ENCODE data around the gene LMTK3. TPM values are rescaled to one million over a fixed set of nuclear protein-coding genes. Genes with fewer than 3 reads are reported as not detected.

The LMTK3 gene
- polyA plus RNA-seq, 1 donor from 2014 or later, result 8.1 TPM

DNA sequence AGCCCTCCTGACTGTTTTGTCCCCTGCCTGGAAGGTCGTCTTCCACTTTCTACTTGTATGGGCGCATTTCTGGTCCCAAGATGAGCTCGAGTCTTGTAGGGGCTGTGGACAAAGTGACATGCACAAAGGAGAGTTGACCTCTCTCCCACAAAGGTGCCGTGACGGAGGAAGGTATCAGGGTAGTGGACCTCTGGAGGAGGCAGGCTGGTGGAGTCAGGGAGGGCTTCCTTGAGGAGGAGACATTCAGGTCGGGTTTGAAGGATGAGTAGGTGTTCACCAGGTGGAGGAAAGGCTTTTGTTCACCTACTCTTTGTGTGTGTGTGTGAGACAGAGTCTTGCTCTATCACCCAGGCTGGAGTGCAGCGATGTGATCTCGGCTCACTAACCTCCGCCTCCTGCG, 40.8 kb downstream of the LMTK3 start:
- H2AFZ ChIP-seq (ENCODE audit: low read depth, low read length), result no peak overlapping the region
- H3K4me3 ChIP-seq (ENCODE audit: low read length), result peak overlapping the region; percentile 96
- H3K79me2 ChIP-seq (replicated peaks; ENCODE audit: insufficient read depth, low read length), result peaks cover 25% of the 10 kb centered on the region
- TF ChIP-seq, protein P1, sequence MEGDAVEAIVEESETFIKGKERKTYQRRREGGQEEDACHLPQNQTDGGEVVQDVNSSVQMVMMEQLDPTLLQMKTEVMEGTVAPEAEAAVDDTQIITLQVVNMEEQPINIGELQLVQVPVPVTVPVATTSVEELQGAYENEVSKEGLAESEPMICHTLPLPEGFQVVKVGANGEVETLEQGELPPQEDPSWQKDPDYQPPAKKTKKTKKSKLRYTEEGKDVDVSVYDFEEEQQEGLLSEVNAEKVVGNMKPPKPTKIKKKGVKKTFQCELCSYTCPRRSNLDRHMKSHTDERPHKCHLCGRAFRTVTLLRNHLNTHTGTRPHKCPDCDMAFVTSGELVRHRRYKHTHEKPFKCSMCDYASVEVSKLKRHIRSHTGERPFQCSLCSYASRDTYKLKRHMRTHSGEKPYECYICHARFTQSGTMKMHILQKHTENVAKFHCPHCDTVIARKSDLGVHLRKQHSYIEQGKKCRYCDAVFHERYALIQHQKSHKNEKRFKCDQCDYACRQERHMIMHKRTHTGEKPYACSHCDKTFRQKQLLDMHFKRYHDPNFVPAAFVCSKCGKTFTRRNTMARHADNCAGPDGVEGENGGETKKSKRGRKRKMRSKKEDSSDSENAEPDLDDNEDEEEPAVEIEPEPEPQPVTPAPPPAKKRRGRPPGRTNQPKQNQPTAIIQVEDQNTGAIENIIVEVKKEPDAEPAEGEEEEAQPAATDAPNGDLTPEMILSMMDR (IDR thresholded peaks at IDR 0.05; ENCODE audit: poor library complexity, severe bottlenecking), result no peak
- no peak for TF ChIP-seq SMC3 (conservative IDR thresholded peaks at IDR 0.05; ENCODE audit: poor library complexity)
- H3K27me3 ChIP-seq (ENCODE audit: insufficient read depth, low read depth, low read length), result no peaks in the 10 kb centered on the region
- H4K20me1 ChIP-seq (ENCODE audit: insufficient read depth), result peaks cover 6% of the 10 kb centered on the region
- H3K4me2 ChIP-seq (ENCODE audit: low read length), result peak overlapping the region; percentile 44
- no peaks in the 10 kb centered on the region for H3K36me3 ChIP-seq (ENCODE audit: insufficient read depth, low read length)
- H3K9ac ChIP-seq (ENCODE audit: low read length), result no peak overlapping the region
- H3F3A ChIP-seq (ENCODE audit: insufficient read depth, low read length, poor library complexity, severe bottlenecking), result no peaks in the 10 kb centered on the region
- H3K27ac ChIP-seq (ENCODE audit: low read length), result no peak overlapping the region
- no peaks in the 10 kb centered on the region for H3K9me3 ChIP-seq (ENCODE audit: low read length)
- no peaks in the 10 kb centered on the region for H3K9me2 ChIP-seq (ENCODE audit: insufficient read depth, low read length)

DNA sequence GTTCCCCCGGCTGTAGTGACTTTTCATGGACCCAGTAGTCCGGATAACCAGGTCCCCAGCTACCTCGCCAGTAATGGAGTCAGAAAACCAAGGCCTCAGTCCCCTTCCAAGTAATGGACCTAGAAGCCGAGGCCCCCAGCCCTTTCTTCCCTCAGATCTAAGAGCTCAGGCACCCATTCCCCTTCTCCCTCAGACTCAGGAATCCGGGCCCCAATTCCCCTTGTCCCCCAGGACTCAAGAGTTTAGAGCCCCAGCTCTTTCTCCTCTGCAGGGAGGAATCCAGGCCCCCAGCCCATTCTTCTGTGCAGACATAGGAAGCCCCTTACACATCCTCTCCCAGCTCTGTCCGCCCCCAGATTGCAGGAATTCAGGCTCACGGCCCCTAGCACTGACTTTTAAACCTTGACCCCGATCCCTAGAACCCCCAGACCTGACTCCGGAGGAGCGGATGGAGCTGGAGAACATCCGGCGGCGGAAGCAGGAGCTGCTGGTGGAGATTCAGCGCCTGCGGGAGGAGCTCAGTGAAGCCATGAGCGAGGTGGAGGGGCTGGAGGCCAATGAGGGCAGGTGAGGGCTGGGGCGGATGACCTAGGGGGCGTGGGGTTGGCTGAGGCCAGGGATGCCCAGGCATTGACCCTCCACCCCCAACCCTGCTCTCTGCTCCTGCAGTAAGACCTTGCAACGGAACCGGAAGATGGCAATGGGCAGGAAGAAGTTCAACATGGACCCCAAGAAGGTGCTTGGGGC, 41.5 kb downstream of the LMTK3 start:
- H3K9me3 ChIP-seq (ENCODE audit: low read length), result no peaks in the 10 kb centered on the region
- no peaks in the 10 kb centered on the region for H3F3A ChIP-seq (ENCODE audit: insufficient read depth, low read length, poor library complexity, severe bottlenecking)
- peak overlapping the region; percentile 99 for H3K9ac ChIP-seq (ENCODE audit: low read length)
- peaks cover 25% of the 10 kb centered on the region for H3K79me2 ChIP-seq (replicated peaks; ENCODE audit: insufficient read depth, low read length)
- H3K36me3 ChIP-seq (ENCODE audit: insufficient read depth, low read length), result no peaks in the 10 kb centered on the region
- peak overlapping the region; percentile 44 for H3K4me2 ChIP-seq (ENCODE audit: low read length)
- peak overlapping the region; percentile 97 for H3K27ac ChIP-seq (ENCODE audit: low read length)
- H3K27me3 ChIP-seq (ENCODE audit: insufficient read depth, low read depth, low read length), result no peaks in the 10 kb centered on the region
- peaks cover 6% of the 10 kb centered on the region for H4K20me1 ChIP-seq (ENCODE audit: insufficient read depth)
- H3K9me2 ChIP-seq (ENCODE audit: insufficient read depth, low read length), result no peaks in the 10 kb centered on the region
- TF ChIP-seq, protein P2, sequence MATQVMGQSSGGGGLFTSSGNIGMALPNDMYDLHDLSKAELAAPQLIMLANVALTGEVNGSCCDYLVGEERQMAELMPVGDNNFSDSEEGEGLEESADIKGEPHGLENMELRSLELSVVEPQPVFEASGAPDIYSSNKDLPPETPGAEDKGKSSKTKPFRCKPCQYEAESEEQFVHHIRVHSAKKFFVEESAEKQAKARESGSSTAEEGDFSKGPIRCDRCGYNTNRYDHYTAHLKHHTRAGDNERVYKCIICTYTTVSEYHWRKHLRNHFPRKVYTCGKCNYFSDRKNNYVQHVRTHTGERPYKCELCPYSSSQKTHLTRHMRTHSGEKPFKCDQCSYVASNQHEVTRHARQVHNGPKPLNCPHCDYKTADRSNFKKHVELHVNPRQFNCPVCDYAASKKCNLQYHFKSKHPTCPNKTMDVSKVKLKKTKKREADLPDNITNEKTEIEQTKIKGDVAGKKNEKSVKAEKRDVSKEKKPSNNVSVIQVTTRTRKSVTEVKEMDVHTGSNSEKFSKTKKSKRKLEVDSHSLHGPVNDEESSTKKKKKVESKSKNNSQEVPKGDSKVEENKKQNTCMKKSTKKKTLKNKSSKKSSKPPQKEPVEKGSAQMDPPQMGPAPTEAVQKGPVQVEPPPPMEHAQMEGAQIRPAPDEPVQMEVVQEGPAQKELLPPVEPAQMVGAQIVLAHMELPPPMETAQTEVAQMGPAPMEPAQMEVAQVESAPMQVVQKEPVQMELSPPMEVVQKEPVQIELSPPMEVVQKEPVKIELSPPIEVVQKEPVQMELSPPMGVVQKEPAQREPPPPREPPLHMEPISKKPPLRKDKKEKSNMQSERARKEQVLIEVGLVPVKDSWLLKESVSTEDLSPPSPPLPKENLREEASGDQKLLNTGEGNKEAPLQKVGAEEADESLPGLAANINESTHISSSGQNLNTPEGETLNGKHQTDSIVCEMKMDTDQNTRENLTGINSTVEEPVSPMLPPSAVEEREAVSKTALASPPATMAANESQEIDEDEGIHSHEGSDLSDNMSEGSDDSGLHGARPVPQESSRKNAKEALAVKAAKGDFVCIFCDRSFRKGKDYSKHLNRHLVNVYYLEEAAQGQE (IDR thresholded peaks at IDR 0.05; ENCODE audit: borderline replicate concordance), result no peak
- TF ChIP-seq TAF1 (IDR thresholded peaks at IDR 0.05; ENCODE audit: low read depth) (no peak), EP300 (conservative IDR thresholded peaks at IDR 0.05; ENCODE audit: poor library complexity, severe bottlenecking) (no peak), MXI1 (conservative IDR thresholded peaks at IDR 0.05; ENCODE audit: poor library complexity, severe bottlenecking) (no peak), EZH2 (IDR thresholded peaks at IDR 0.05; ENCODE audit: borderline replicate concordance, insufficient read depth, low read length, poor library complexity, severe bottlenecking) (no peak), SMC3 (conservative IDR thresholded peaks at IDR 0.05; ENCODE audit: poor library complexity) (no peak), RAD21 (conservative IDR thresholded peaks at IDR 0.05) (no peak), POLR2AphosphoS5 (IDR thresholded peaks at IDR 0.05) (no peak)
- TF ChIP-seq, protein P1 (IDR thresholded peaks at IDR 0.05; ENCODE audit: poor library complexity, severe bottlenecking), result no peak
- H2AFZ ChIP-seq (ENCODE audit: low read depth, low read length), result peak overlapping the region; percentile 73
- peak overlapping the region; percentile 96 for H3K4me3 ChIP-seq (ENCODE audit: low read length)
